OCI-LY1 (cell line): ENCODE results near the gene GTF2E1.

Experiments
- CTCF ChIP-seq: fragments of 200-600 bp; sonication (generic), shearing (Covaris generic); IDR thresholded peaks from 2 replicates; pipeline ENCODE4 v1.5.1; 2017; ENCODE audit warnings: mild to moderate bottlenecking, antibody characterized with exemption, low read length, moderate library complexity, mixed read lengths
- EZH2 ChIP-seq: fragments of 200-600 bp; sonication (generic), shearing (Covaris generic); IDR thresholded peaks from 2 replicates; pipeline ENCODE4 v1.8.0; 2017; ENCODE audit warnings: borderline replicate concordance, mixed run types, mild to moderate bottlenecking, antibody characterized with exemption, low read length, moderate library complexity, mixed read lengths

- TF ChIP-seq CTCF: no peak
- no peak for TF ChIP-seq EZH2
Measured at GRCh38 chr3:120706950-120707349, 35.6 kb upstream of the GTF2E1 start.
